ENCODE measurements around the gene ZFYVE9. TPM values are rescaled to one million over a fixed set of nuclear protein-coding genes. Genes with fewer than 3 reads are reported as not detected.

The ZFYVE9 gene
- polyA plus RNA-seq, 1 donor from 2014 or later = 18.1 TPM

DNA sequence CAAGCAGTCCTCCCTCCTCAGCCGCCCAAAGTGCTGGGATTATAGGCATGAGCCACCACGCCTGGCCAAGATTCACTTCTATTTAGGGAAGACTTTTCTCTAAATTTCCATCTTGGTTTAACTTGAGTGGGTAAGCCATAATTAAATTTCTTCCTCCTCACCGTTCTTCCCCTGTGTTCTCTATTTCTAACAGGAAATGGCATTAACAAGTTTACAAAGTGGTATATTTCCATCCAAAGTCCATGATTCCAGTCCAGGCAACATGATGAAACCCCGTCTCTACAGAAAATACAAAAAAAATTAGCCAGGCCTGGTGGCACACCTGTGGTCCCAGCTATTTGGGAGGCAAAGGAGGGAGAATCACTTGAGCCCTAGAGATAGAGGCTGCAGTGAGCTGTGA, 92.1 kb downstream of the ZFYVE9 start:
- H3K27ac ChIP-seq (ENCODE audit: low read length) = no peak overlapping the region
- H3K9me3 ChIP-seq (ENCODE audit: low read length) = no peaks in the 10 kb centered on the region

DNA sequence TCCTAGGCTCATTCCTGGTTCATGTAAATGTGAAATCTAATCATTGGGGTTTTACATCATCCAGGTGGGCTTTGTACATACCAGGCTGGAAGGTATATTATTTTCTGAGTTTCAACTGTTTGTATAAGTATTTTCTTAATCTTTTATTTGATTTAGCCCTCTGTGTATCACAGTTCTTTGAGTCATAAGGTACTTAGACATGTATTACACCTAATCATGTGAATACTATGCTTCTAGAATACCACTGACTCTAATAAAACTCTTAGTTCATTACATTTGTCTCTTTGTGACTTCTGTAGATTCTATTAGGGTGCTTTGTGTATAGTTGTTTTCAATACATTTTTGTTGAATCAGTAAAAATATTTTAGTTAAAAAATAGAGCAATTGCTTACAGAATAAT, 92.8 kb downstream of the ZFYVE9 start:
- TF ChIP-seq RAD21 (conservative IDR thresholded peaks at IDR 0.05) (no peak), TAF1 (IDR thresholded peaks at IDR 0.05; ENCODE audit: low read depth) (no peak), EP300 (conservative IDR thresholded peaks at IDR 0.05; ENCODE audit: poor library complexity, severe bottlenecking) (no peak), POLR2AphosphoS5 (IDR thresholded peaks at IDR 0.05) (no peak), EZH2 (IDR thresholded peaks at IDR 0.05; ENCODE audit: borderline replicate concordance, insufficient read depth, low read length, poor library complexity, severe bottlenecking) (no peak), MXI1 (conservative IDR thresholded peaks at IDR 0.05; ENCODE audit: poor library complexity, severe bottlenecking) (no peak), SMC3 (conservative IDR thresholded peaks at IDR 0.05; ENCODE audit: poor library complexity) (no peak)
- TF ChIP-seq, protein P1, sequence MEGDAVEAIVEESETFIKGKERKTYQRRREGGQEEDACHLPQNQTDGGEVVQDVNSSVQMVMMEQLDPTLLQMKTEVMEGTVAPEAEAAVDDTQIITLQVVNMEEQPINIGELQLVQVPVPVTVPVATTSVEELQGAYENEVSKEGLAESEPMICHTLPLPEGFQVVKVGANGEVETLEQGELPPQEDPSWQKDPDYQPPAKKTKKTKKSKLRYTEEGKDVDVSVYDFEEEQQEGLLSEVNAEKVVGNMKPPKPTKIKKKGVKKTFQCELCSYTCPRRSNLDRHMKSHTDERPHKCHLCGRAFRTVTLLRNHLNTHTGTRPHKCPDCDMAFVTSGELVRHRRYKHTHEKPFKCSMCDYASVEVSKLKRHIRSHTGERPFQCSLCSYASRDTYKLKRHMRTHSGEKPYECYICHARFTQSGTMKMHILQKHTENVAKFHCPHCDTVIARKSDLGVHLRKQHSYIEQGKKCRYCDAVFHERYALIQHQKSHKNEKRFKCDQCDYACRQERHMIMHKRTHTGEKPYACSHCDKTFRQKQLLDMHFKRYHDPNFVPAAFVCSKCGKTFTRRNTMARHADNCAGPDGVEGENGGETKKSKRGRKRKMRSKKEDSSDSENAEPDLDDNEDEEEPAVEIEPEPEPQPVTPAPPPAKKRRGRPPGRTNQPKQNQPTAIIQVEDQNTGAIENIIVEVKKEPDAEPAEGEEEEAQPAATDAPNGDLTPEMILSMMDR (IDR thresholded peaks at IDR 0.05; ENCODE audit: poor library complexity, severe bottlenecking) = no peak
- TF ChIP-seq, protein P2, sequence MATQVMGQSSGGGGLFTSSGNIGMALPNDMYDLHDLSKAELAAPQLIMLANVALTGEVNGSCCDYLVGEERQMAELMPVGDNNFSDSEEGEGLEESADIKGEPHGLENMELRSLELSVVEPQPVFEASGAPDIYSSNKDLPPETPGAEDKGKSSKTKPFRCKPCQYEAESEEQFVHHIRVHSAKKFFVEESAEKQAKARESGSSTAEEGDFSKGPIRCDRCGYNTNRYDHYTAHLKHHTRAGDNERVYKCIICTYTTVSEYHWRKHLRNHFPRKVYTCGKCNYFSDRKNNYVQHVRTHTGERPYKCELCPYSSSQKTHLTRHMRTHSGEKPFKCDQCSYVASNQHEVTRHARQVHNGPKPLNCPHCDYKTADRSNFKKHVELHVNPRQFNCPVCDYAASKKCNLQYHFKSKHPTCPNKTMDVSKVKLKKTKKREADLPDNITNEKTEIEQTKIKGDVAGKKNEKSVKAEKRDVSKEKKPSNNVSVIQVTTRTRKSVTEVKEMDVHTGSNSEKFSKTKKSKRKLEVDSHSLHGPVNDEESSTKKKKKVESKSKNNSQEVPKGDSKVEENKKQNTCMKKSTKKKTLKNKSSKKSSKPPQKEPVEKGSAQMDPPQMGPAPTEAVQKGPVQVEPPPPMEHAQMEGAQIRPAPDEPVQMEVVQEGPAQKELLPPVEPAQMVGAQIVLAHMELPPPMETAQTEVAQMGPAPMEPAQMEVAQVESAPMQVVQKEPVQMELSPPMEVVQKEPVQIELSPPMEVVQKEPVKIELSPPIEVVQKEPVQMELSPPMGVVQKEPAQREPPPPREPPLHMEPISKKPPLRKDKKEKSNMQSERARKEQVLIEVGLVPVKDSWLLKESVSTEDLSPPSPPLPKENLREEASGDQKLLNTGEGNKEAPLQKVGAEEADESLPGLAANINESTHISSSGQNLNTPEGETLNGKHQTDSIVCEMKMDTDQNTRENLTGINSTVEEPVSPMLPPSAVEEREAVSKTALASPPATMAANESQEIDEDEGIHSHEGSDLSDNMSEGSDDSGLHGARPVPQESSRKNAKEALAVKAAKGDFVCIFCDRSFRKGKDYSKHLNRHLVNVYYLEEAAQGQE (IDR thresholded peaks at IDR 0.05; ENCODE audit: borderline replicate concordance) = no peak
- H3K27ac ChIP-seq (ENCODE audit: low read length) = no peak overlapping the region
- H3K9me2 ChIP-seq (ENCODE audit: insufficient read depth, low read length) = no peaks in the 10 kb centered on the region
- no peak overlapping the region for H2AFZ ChIP-seq (ENCODE audit: low read depth, low read length)
- no peaks in the 10 kb centered on the region for H3K9me3 ChIP-seq (ENCODE audit: low read length)
- H3K4me2 ChIP-seq (ENCODE audit: low read length) = no peak overlapping the region
- no peaks in the 10 kb centered on the region for H3K36me3 ChIP-seq (ENCODE audit: insufficient read depth, low read length)
- no peaks in the 10 kb centered on the region for H4K20me1 ChIP-seq (ENCODE audit: insufficient read depth)
- H3K27me3 ChIP-seq (ENCODE audit: insufficient read depth, low read depth, low read length) = no peaks in the 10 kb centered on the region
- no peak overlapping the region for H3K4me3 ChIP-seq (ENCODE audit: low read length)
- H3F3A ChIP-seq (ENCODE audit: insufficient read depth, low read length, poor library complexity, severe bottlenecking) = no peaks in the 10 kb centered on the region
- H3K79me2 ChIP-seq (replicated peaks; ENCODE audit: insufficient read depth, low read length) = no peaks in the 10 kb centered on the region
- H3K9ac ChIP-seq (ENCODE audit: low read length) = no peak overlapping the region

More for the DNA sequence above, 92.1 kb downstream of the ZFYVE9 start:
- Histone ChIP-seq H3K27me3 (ENCODE audit: insufficient read depth, low read depth, low read length) (no peaks in the 10 kb centered on the region), H4K20me1 (ENCODE audit: insufficient read depth) (no peaks in the 10 kb centered on the region), H3K36me3 (ENCODE audit: insufficient read depth, low read length) (no peaks in the 10 kb centered on the region), H3K9me2 (ENCODE audit: insufficient read depth, low read length) (no peaks in the 10 kb centered on the region), H2AFZ (ENCODE audit: low read depth, low read length) (no peak overlapping the region), H3K79me2 (replicated peaks; ENCODE audit: insufficient read depth, low read length) (no peaks in the 10 kb centered on the region), H3K9ac (ENCODE audit: low read length) (no peak overlapping the region), H3F3A (ENCODE audit: insufficient read depth, low read length, poor library complexity, severe bottlenecking) (no peaks in the 10 kb centered on the region), H3K4me2 (ENCODE audit: low read length) (no peak overlapping the region), H3K4me3 (ENCODE audit: low read length) (no peak overlapping the region)
- TF ChIP-seq EP300 (conservative IDR thresholded peaks at IDR 0.05; ENCODE audit: poor library complexity, severe bottlenecking) (no peak), EZH2 (IDR thresholded peaks at IDR 0.05; ENCODE audit: borderline replicate concordance, insufficient read depth, low read length, poor library complexity, severe bottlenecking) (no peak), SMC3 (conservative IDR thresholded peaks at IDR 0.05; ENCODE audit: poor library complexity) (no peak), RAD21 (conservative IDR thresholded peaks at IDR 0.05) (no peak), POLR2AphosphoS5 (IDR thresholded peaks at IDR 0.05) (no peak), TAF1 (IDR thresholded peaks at IDR 0.05; ENCODE audit: low read depth) (no peak), MXI1 (conservative IDR thresholded peaks at IDR 0.05; ENCODE audit: poor library complexity, severe bottlenecking) (no peak)
- TF ChIP-seq, protein P2 (IDR thresholded peaks at IDR 0.05; ENCODE audit: borderline replicate concordance) = no peak
- TF ChIP-seq, protein P1 (IDR thresholded peaks at IDR 0.05; ENCODE audit: poor library complexity, severe bottlenecking) = no peak
